GM21825 (cell line): ENCODE data around the gene C1orf167.
A peak's percentile ranks its signal among the peaks of the same experiment; 100 is the strongest.

Experiments
- ATAC-seq: cut with Tn5 transposase; IDR thresholded peaks from one replicate; pipeline ENCODE4 v1.9.1; 2021; ENCODE audit warnings: mild to moderate bottlenecking, moderate library complexity; ENCODE audit not compliant: unreplicated experiment

C1orf167 gene

DNA sequence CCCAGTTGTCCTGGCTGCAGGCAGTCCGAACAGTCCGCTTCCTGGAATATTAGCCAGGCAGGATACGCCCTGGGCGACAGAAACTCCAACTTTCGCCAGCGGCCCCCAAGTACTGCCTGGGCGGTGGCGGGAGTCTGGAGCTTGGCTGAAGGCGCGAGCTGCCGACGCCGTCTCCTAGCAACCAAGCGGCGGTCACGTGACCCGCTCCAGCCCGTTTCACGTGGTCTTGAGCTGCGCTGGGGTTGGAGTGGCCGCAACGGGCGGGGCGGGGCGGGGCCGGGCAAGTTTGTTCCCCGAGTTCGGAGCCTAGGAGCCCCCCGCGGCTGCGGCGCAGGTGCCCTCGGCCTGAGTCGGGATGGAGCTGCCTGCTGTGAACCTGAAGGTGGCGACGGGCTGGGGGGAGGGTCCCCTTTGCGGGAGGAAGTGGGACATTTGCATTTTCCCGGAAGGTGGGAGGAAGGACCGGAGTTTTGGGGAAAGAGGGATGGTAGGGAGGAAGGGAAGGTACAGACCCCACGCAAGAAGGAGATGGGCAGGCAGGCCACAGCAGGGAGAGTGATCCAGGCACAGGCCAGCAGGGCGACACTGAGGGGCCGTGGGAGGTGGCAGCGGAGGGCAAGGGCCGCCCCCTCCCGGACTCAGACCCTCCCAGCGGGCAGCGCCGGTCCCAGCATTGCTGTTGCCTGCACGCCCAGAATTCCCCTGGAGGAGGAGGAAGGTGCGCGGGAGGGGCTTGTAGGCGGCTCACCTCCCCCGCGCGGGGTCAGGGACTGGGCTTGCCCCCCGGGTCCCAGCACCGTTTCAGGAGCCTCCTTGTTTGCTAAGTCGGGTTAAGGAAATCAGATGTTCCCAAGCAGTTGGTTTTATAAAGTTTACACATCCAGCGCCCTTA lies 25.9 kb upstream of the C1orf167 start, which contains the start of gene AGTRAP:
TSS of gene AGTRAP (plus strand) at position 283 of the 892 bp plus-strand sequence. CDS start at position 356, 73 bp downstream.
- no peak for ATAC-seq

DNA sequence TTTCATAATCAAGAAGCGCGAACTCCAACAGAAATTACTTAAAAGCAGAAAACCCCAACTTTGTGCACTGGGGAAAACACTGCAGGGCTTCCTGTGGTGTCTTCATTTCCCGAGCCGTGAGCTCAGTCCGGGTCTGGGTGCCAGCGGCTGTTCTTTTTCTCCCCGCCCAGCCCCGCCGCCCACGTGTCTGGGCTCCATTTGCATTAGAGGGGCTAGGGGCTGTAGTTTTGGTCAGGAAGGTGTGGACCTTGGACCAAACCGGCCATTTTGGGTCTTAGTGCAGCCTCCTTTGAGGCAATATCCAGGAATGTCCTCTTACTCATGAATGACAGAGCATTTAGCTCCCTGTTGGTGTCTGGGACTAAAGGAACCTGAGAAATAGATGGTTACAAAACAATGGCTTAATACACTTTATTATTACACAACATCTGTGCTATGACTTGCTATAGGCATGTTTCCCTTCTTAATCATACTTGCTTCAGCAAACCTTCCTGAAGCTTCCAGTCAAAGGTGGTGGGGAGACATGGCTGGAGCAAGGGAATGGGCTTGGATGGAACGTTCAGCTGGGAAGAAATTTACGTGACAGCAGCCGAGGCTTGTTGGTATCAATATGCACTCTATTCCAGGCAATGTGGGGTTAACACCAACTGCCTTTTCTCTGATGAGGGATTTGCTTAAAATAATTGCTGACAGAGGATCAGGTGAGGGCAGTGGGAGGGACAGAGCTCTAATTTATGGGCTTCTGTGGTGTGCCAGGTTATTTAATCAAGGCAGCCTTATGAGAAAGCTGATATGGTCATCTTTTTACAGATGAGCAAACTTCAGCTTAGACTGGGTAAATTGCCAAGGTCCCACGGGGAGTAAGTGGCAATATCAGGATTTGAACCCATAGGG lies 25.0 kb upstream of the C1orf167 start:
- no peak for ATAC-seq

DNA sequence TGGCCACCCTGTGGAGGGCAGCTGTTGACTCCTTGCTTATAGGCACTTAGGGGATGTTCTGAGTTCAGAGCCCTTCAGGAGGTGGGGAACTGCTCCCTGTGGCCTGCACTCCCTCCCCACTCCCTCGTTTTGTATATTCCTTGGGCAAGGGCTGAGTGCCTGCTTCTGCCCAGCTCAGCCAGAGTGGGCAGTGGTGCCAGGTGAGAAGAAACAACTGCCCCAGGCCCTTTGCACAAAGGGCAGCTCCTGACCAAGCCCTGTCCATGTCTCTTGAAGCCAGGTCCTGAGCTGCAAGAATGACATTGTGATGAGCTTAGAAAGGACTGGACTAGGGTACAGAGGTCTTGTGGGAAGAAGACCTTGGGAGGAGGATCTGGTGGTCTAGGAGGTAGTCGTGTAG lies 23.9 kb upstream of the C1orf167 start:
- no peak for ATAC-seq

DNA sequence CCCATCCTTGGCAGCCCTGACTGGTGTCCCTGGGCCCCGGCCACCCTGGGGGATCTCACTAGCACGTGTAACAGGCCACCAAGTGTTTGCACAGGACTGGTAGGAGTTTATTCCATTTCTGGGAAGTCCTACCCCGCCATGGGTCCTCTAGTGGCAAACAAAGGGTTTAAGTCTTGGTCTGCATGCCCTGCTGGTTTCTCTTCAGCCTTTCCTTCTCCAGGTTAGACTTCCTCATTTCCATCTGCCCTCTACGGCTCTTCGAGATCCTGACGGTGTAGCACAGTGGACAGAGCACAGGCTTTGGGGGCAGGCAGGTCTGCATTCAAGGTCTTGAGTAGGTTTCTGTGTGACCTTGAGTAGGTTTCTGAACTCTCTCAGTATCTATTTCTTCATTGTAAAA lies 23.2 kb upstream of the C1orf167 start:
- ATAC-seq: no peak

DNA sequence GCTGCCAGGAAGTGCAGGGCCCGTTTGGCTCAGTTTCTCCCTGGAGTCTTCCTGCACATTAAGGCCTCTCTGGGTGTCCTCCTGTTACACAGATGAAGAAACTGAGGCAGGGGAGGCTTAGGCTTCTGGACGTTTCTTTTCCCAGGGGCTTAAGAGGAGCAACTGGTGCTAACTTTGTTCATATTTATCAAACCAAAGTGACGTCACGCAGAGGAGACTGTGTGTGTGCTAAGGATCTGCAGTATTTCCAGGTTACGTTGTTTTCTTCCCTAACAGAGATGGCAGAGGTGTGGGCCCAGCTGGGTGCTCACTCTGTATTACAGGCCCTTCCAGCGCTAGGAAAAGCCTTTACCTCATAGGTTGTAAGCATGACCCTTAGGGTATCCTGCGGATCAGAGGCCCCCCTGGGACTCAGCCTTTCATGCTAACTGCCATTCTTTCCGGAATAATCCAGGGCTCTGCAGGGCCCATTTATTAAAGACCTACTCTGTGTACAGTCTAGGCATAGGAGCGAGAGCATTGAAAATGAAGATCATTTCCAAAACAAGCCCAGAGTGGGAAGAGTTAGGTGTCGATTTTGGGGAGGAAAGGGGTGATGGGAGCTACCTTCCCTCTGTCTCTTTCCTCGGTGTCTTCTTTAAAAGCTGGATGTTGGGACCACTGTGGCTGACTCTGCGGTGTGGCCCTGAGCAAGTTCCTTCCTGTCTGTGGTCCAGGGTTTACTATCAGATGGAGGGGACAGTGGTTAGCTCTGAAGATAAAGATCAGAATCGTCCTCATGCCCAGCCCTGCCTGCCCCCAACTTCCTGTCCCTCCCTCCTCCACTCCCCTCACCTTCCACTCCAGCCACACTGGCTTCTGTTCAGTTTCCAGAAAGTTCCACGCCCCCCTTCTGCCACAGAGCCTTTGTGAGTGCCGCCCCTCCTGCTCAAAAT lies 21.5 kb upstream of the C1orf167 start:
- ATAC-seq: no peak

DNA sequence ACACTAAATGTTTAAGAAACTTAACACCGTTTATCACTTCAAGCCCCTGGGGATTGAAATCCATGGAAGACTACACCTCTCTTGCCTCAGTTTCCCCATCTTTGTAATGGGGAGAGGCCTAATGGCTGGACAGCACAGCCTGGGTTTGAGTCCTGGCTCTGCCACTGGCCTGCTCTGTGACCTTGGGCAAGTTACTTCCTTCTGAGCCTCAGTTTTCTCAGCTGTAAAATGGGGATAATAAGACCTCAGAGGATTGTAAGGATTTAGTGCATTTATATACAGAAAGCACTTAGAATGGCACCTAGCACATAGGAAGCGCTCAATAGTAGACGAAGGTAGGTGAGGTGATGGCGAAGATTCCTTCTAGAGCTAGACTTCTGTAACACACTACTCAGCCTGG lies 20.5 kb upstream of the C1orf167 start:
- no peak for ATAC-seq

DNA sequence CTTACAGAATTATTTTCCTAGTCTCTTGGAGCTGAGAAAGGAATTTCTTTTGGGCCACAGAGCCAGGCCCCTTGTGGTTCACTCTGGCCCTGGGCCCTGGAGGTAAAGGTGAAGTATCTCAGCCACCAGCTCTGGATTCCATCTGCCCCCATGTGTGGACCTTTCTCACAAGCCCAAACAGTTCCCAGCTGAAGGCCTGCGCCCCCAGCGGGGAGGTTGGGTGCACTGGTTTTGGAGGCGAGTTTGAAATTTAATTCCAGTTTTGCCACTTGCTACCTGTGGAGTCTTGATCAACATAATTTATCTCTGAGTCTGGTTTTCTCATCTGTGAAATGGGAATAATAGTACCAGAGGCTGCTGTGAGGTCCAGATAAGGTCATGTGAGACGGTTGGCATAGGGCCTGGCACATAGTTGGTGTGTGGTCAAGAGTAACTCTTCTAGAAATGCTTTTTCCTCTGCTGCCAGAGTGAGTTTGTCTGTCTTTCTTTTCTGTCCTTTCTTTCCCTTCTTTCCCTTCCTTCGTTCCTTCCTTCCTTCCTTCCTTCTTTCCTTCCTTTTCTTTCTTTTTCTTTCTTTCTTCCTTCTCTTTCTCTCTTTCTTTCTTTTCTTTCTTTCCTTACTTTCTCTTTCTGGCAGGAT lies 20.0 kb upstream of the C1orf167 start:
- ATAC-seq: no peak

DNA sequence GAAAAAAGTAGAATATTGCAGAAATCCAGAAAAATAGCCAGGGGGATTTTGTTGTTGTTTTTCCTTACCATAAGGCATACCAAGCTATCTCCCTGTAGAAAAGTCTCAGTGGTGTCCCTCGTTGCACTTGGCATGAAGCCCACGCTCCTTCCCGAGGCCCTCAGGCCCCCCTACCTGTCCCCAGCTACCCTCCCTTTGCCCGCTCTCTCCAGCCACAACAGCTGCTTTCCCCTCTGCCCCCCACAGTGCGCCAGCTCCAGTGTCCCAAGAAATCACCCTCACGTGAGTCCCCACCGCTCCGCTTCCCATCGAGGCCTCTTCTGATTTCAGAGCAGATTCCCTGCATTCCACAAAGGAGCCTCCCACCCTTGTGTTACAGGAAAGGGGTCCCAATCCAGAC lies 17.7 kb upstream of the C1orf167 start:
- no peak for ATAC-seq

DNA sequence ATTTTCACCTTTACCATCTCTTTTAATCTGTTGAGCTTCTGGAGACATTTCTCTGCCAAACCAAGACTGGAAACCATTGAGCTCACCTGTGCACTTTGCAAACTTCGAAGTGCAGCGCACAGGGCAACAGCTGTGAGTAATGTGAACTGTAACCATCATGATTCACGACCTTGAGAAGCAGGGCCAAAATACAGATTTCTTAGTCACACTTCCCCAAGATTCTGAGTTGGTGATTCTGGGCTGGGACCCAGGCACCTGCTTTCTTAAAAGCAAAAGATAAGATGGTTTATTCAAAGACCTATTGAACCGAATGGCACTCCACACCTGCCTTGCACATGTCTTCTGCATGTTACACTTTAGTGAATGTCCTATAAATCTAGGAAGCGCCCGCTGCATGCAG lies 15.9 kb upstream of the C1orf167 start:
- no peak for ATAC-seq

DNA sequence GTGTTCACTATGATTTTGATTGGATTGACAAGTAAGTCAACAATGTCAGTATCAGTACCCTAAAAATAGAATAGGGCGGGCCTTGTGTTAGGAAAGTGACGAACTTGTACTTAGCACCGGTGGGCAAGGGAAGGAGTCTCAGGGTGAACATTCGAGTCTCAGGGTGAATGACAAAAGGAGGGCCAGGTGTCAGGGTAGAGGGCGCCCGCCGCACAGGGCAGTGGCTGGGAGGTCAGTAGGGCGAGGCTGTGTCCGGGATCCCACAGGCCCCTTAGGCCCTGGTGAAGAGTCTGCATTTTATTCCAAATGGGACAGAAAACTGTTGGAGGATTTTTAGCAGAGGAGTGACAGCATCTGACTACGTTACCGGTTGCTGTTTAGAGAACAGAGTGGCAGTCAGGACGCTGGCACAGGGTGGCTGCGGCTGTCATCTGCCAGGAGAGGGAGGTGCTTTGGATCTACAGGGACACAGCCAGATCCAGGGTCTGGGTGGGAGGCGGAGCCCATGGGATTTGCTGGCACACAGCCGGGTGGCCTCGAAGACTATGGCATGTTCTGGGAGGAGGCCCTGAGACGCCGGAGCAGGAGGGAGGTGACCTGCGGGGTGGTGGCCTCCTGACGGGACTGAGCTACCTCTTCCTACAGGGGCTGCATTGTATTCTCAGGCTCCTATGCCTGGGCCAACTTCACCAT lies 15.1 kb upstream of the C1orf167 start:
- no peak for ATAC-seq

DNA sequence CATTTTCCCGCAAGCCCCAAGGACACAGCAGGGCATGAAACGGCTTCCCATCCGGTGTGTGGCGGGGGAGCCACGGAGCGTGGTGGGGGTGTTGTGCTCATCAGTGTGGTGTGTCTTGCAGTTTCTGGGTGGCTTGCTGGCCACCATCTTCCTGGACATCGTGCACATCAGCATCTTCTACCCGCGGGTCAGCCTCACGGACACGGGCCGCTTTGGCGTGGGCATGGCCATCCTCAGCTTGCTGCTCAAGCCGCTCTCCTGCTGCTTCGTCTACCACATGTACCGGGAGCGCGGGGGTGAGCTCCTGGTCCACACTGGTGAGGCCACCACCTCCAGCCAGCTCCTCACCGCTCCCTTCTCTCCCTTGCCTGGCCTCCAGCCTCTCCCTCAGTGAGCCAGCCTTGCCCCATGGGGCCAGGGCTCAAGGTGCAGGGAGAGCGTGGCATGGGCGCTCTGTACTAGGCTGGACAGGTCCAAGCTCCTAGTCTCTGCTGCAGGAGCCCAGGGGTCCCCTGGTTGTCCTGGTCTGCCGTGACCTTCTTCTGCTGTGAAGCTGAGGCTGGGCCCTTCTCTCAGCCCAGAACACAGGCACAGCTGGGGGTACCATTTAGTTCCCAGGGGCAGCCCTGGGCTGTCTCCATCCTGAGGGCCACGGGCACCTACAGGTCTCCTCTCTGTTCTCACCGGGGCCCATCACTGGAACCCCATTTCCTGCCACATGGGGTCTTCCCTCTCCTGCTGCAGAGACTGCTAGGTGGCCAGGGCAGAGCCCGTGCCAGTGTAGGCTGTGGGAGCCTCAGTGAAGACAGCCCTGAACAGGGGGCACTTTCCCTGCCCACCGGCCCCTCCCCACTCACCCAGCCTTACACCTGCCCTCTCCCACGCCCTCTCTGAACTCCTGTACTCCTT lies 13.4 kb upstream of the C1orf167 start:
- no peak for ATAC-seq

DNA sequence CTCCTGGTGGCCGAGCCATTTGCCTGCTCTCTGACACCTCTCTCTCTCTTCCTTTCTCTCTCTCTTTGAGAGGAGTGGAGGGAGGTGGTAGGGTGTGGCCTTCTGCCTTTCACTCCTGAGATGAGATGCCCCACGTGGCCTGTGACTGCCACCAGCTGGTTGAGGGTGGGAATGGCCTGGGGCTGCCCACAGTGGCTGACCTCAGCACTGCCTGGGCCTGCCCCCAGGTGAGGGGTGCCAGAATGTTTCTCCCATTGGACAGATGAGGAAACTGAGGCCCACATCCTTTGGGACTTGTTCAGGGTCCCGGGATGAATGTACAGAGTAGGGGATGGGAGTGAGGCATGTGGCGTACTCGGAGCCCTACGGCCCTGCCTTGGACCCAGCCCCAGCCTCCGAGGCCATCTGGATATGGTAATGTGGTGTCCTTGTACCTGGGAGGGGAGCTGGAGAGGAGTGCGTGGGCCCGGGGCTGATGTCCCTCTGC lies 12.7 kb upstream of the C1orf167 start:
- peak; percentile 49 for ATAC-seq

DNA sequence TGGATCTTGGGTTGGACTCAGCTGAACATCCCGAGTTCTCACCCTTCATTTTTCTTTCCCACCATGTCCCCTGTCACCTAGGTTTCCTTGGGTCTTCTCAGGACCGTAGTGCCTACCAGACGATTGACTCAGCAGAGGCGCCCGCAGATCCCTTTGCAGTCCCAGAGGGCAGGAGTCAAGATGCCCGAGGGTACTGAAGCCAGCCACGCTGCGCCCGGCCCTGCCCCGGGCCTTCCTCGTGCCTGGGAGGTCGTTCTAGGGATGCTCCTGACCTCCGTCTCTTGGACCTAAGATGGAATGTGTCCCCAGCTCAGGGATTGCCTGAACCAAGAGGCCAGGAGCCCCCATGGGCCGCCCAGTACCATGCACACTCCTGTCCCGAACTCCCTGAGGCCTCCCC lies 12.0 kb upstream of the C1orf167 start:
- ATAC-seq: no peak

DNA sequence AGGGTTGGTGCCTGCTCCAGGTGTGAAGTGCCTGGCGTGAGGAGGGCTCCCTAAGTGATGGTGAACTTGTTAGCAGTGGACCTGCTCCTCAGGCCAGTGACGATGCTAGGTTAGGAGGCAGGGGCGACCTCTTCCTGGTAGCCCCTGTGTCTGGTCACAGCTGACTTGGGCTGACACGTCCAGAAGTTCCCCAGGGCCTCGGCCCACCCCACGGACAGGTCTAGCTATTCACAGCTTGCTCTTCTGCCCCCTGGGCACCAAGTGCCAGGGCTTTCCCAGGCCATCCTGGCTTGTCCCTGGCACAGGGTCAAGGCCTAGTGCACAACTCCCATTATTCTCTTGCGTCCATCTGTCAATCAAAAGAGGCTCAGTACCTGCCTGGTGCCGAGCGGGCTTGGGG lies 10.9 kb upstream of the C1orf167 start:
- no peak for ATAC-seq

DNA sequence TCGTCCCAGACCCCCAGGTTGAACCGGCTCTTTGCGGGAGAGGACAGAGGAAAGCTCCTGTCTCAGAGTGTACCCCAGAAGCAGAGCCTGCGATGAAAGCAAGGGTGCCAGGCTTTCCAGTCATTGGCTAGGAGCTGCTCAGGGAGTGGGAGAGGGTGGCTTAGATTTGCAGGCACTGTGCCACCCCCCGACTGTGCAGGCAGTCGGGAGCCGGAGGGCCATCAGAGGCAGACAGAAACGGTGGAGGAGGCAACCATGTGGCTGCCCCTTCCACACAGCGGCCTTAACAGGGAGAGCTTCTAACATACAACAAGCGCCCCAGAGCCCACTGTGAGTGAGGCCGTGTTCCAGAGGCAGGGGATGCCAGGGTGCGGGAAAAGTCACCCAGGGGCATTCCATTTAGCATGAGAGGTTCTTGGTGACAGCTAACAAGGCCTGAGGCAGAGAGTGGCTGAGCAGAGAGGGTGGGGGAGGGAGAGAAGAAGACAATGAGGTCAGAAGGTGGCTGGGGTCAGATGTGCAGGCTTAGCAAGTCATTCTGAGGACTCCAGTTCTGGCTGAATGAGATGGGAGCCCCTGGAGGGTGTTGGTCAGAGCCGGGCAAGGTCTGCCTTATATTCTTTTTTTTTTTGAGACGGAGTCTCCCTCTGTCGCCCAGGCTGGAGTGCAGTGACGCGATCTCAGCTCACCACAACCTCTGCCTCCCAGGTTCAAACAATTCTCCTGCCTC lies 9.5 kb upstream of the C1orf167 start:
- ATAC-seq: no peak

DNA sequence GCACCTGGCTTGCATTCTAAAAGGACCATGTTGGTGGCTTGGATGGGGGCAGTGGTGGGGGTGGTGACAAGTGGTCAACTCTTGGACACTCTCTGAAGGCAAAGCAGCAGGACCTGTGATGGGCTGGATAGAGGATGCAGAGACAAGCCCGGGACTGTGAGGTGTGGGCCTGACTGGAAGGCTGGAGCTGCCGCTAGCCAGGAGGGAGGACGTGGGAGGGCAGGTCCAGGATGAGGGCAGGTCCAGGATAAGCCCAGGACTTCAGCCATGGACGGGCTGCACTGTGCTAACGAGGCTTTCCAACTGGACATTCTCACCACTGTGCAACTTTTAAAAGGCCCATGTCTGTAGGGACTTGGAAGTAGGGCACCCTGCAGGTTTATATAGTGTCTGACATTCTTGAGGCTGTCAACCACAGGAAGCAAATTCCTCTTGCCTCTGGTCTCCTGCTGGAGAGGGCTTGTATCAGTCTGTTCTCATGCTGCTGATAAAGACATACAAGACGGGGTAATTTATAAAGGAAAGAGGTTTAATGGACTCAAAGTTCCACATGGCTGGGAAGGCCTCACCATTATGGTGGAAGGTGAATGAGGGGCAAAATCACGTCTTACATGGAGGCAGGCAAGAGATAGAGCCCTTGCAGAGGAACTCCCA lies 8.3 kb upstream of the C1orf167 start:
- ATAC-seq: no peak

DNA sequence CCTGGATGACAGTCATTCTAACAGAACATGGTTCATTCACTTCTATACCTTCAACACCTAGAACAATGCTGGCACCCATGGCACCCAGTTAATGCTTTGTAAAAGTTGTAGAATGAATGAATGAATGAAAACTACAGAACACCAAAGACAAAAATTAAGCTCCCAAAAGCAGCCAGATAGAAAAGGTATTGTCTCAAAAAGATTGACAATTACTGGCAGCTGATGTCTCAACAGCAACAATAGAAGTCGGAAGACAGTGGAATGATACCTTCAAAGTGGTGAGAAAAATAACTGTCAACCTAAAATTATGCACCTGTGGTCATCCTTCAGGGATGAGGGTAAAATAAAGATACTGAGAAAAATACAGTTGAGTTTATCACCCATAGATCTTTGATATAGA lies 4.9 kb upstream of the C1orf167 start:
- no peak for ATAC-seq
